Measurements from ENCODE around the gene NEURL2. TPM values are rescaled to one million over a fixed set of nuclear protein-coding genes. Genes with fewer than 3 reads are reported as not detected.

The NEURL2 gene
- total RNA-seq, 1 experiment from 2014 or later = 2.0 TPM

- Mint-ChIP-seq H3K4me1 (ENCODE audit: insufficient read depth, unreplicated experiment) (no peaks in the 10 kb centered on the region), H3K27ac (ENCODE audit: low read depth, unreplicated experiment) (peak overlapping the region; percentile 12), H3K36me3 (ENCODE audit: insufficient read depth, unreplicated experiment) (peaks cover 30% of the 10 kb centered on the region), H3K4me3 (ENCODE audit: unreplicated experiment) (no peak overlapping the region), H3K27me3 (ENCODE audit: insufficient read depth, unreplicated experiment) (no peaks in the 10 kb centered on the region), H3K9me3 (ENCODE audit: unreplicated experiment) (no peaks in the 10 kb centered on the region)
- CTCF ChIA-PET = interaction anchor here (1.8 to 1.9 kb wide), 2 partner anchors 55 to 109 kb away, joined by 6 to 7 read pairs; no protein-coding TSS in a partner anchor
- intact Hi-C loops (cut with micrococcal nuclease) = no loop called here
- no peak for TF ChIP-seq CTCF (IDR thresholded peaks at IDR 0.05; ENCODE audit: unreplicated experiment)
- no TSS peak for BruUV-seq (replicated peaks)
- POLR2A ChIA-PET = interaction anchor here (0.6 to 1.7 kb wide), 3 partner anchors 21 to 41 kb away, joined by 3 to 8 read pairs (median 3); partner anchors contain the start of gene ZSWIM1
- no peak for DNase-seq (ENCODE audit: unreplicated experiment)
These were observed 37.5 kb downstream of the NEURL2 start for GRCh38 chr20:45853484-45853883.

- H3K9me3 Mint-ChIP-seq (ENCODE audit: unreplicated experiment) = no peaks in the 10 kb centered on the region
- peaks cover 34% of the 10 kb centered on the region for H3K36me3 Mint-ChIP-seq (ENCODE audit: insufficient read depth, unreplicated experiment)
- intact Hi-C loops (cut with micrococcal nuclease) = no loop called here
- TF ChIP-seq CTCF (IDR thresholded peaks at IDR 0.05; ENCODE audit: unreplicated experiment) = no peak
- H3K4me3 Mint-ChIP-seq (ENCODE audit: unreplicated experiment) = no peak overlapping the region
- H3K27me3 Mint-ChIP-seq (ENCODE audit: insufficient read depth, unreplicated experiment) = no peaks in the 10 kb centered on the region
- CTCF ChIA-PET = interaction anchor here (0.6 to 1.8 kb wide), 8 partner anchors 14 to 135 kb away, joined by 3 to 6 read pairs (median 3); no protein-coding TSS in a partner anchor
- H3K4me1 Mint-ChIP-seq (ENCODE audit: insufficient read depth, unreplicated experiment) = no peaks in the 10 kb centered on the region
- BruUV-seq (replicated peaks) = no TSS peak
- H3K27ac Mint-ChIP-seq (ENCODE audit: low read depth, unreplicated experiment) = no peak overlapping the region
- no peak for DNase-seq (ENCODE audit: unreplicated experiment)
- POLR2A ChIA-PET = interaction anchor here (0.7 to 1.7 kb wide), 4 partner anchors 16 to 183 kb away, joined by 3 to 8 read pairs (median 6); partner anchors contain the start of genes PCIF1 and ZSWIM1
These were observed 38.7 kb downstream of the NEURL2 start for GRCh38 chr20:45852326-45852725.

- no peaks in the 10 kb centered on the region for H3K9me3 Mint-ChIP-seq (ENCODE audit: unreplicated experiment)
- BruUV-seq (replicated peaks) = no TSS peak
- DNase-seq (ENCODE audit: unreplicated experiment) = no peak
- no peak for TF ChIP-seq CTCF (IDR thresholded peaks at IDR 0.05; ENCODE audit: unreplicated experiment)
- H3K27me3 Mint-ChIP-seq (ENCODE audit: insufficient read depth, unreplicated experiment) = no peaks in the 10 kb centered on the region
- peaks cover 30% of the 10 kb centered on the region for H3K36me3 Mint-ChIP-seq (ENCODE audit: insufficient read depth, unreplicated experiment)
- H3K27ac Mint-ChIP-seq (ENCODE audit: low read depth, unreplicated experiment) = no peak overlapping the region
- CTCF ChIA-PET = interaction anchor here (0.6 to 1.7 kb wide), 2 partner anchors 12 to 63 kb away, joined by 3 to 4 read pairs; no protein-coding TSS in a partner anchor
- H3K4me3 Mint-ChIP-seq (ENCODE audit: unreplicated experiment) = no peak overlapping the region
- intact Hi-C loops (cut with micrococcal nuclease) = no loop called here
- POLR2A ChIA-PET = interaction anchor here (1.0 to 1.2 kb wide), 2 partner anchors 9 to 18 kb away, joined by 3 to 4 read pairs; partner anchors contain the start of gene SNX21
- H3K4me1 Mint-ChIP-seq (ENCODE audit: insufficient read depth, unreplicated experiment) = no peaks in the 10 kb centered on the region
These were observed 39.5 kb downstream of the NEURL2 start for GRCh38 chr20:45851501-45851900.

GRCh38 chr20:45850926-45851325 is 40.1 kb downstream of the NEURL2 start:
- no TSS peak for BruUV-seq (replicated peaks)
- H3K9me3 Mint-ChIP-seq (ENCODE audit: unreplicated experiment) = no peaks in the 10 kb centered on the region
- no peaks in the 10 kb centered on the region for H3K27me3 Mint-ChIP-seq (ENCODE audit: insufficient read depth, unreplicated experiment)
- H3K4me1 Mint-ChIP-seq (ENCODE audit: insufficient read depth, unreplicated experiment) = no peaks in the 10 kb centered on the region
- peaks cover 36% of the 10 kb centered on the region for H3K36me3 Mint-ChIP-seq (ENCODE audit: insufficient read depth, unreplicated experiment)
- no peak for TF ChIP-seq CTCF (IDR thresholded peaks at IDR 0.05; ENCODE audit: unreplicated experiment)
- DNase-seq (ENCODE audit: unreplicated experiment) = no peak
- ChIA-PET POLR2A (interaction anchor here (0.5 to 1.2 kb wide), 3 partner anchors 8 to 352 kb away, joined by 3 to 4 read pairs (median 3); partner anchors contain the start of gene SNX21), CTCF (interaction anchor here (1.7 kb wide), 1 partner anchor 12 kb away, joined by 4 read pairs; no protein-coding TSS in a partner anchor)
- intact Hi-C loops (cut with micrococcal nuclease) = no loop called here
- H3K27ac Mint-ChIP-seq (ENCODE audit: low read depth, unreplicated experiment) = no peak overlapping the region
- H3K4me3 Mint-ChIP-seq (ENCODE audit: unreplicated experiment) = no peak overlapping the region
